Astrocyte of the spinal cord (primary cell): ENCODE measurements around the gene HACD1.

Source experiments
- DNase-seq: peaks from one replicate; pipeline ENCODE4 v3.0.0; 2011; ENCODE audit warnings: low read depth, low spot score
- H3K4me3 ChIP-seq: 2 replicates; pipeline ENCODE4 v1.5.1; 2011; ENCODE audit warnings: low read depth, mild to moderate bottlenecking, low read length, moderate library complexity
- in situ Hi-C: cut with HindIII; loops from 2 replicates; pipeline ENCODE4 v1.10.0; 2017; ENCODE audit warnings: low sequenced_read_pairs
- TF ChIP-seq, protein P1 (sequence below): IDR thresholded peaks from 2 replicates; pipeline ENCODE4 v1.5.1; 2012; ENCODE audit warnings: low read depth, mild to moderate bottlenecking, low read length, inconsistent platforms

HACD1 gene

DNA sequence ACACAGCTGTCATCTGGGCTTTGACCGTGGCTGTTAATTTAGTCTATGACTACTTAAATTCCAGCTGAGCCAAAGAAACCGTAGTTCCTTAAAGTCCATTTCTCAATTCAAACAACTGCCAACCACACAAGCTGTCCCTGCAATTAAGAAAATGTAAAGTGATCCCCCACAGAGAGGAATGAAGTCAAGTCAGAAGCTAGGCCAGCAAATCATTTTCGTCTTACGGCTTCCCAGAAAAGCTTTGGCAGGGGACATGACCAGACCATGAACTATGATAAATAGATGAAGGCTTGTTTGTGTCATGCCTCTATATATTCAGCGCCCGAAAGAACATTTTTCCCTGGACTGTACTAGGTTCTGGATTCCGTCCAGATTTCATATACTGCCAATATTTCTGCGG is 54.6 kb downstream of the HACD1 start:
- in situ Hi-C loops: no loop called here
- peak; percentile 89 for DNase-seq
- TF ChIP-seq, protein P1, sequence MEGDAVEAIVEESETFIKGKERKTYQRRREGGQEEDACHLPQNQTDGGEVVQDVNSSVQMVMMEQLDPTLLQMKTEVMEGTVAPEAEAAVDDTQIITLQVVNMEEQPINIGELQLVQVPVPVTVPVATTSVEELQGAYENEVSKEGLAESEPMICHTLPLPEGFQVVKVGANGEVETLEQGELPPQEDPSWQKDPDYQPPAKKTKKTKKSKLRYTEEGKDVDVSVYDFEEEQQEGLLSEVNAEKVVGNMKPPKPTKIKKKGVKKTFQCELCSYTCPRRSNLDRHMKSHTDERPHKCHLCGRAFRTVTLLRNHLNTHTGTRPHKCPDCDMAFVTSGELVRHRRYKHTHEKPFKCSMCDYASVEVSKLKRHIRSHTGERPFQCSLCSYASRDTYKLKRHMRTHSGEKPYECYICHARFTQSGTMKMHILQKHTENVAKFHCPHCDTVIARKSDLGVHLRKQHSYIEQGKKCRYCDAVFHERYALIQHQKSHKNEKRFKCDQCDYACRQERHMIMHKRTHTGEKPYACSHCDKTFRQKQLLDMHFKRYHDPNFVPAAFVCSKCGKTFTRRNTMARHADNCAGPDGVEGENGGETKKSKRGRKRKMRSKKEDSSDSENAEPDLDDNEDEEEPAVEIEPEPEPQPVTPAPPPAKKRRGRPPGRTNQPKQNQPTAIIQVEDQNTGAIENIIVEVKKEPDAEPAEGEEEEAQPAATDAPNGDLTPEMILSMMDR: no peak
- no peak overlapping the region for H3K4me3 ChIP-seq

DNA sequence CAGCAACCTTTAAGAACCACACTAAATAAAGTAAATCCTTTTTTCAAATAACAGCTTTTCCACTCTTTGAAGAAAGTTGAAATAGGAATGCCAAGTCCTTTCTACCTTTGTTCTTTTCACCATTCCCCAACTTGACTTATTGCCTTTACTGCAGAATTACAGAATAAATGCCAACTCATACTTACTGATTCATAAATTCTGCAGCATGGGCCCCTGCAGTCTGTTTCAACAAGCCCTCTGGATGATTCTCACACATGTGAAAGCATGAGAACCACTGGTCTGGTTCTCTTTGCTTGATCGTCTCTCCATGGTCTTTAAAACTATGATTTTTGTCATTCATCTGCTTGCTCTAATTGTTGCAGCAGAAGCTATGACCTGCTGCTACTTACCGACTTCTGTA is 56.1 kb downstream of the HACD1 start:
- TF ChIP-seq, protein P1: no peak
- in situ Hi-C loops: no loop called here
- peak; percentile 42 for DNase-seq
- H3K4me3 ChIP-seq: no peak overlapping the region

DNA sequence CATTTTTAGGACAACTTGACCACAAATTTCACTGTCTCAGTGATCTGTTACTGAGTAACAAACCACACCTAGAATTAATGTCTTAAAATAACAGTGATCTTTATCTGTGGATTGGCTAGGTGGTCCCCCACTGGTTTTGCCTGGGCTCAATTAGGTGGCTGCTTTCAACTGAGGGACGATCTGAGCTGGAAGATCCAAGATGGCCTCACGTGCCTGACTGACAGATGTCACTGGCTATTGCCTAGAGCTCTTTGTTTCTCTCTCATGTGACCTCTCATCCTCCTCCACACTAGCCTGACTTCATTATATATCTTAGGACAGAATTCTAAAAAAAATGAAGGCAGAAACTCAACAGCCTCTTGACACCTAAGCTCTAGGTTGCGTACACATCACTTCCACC is 59.7 kb downstream of the HACD1 start:
- no peak overlapping the region for H3K4me3 ChIP-seq
- TF ChIP-seq, protein P1: no peak
- DNase-seq: no peak
- in situ Hi-C loops: no loop called here

DNA sequence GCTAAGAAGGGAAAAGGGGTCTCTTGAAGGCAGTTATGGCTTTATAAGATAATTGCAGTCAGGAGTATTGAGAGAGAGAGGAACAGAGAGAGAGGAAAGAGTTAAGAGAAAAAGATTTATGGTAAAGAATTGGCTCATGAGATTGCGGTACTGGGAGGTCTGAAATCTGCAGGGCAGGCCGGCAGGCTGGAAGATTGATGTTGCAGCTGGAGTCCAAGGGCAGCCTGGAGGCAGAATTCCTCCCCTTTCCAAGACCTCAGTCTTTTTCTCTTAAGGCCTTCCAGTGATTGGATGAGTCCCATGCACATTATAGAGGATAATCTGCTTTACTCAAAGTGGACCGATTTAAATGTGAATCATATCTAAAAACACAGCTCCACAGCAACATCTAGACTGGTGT is 68.4 kb downstream of the HACD1 start:
- no peak overlapping the region for H3K4me3 ChIP-seq

DNA sequence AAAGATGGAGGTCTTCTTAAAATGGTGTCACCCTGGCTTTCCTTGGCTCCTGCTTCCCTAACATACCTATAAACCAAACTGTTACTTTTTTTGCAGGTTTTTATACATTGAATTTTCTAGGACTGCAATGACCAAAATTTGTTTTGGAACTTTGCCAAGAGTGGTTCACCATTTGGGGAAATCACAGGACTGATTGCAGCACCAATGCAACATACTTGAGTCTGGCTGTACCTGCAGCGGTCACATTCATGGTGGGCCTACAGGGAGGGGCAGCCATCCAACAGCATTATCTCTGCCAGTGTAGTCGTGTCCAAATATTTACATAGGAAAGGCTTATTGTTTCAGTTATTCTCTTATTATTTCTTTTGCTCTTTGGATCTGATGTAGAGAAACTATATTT is 69.0 kb downstream of the HACD1 start:
- in situ Hi-C loops: no loop called here
- no peak overlapping the region for H3K4me3 ChIP-seq
- peak; percentile 26 for DNase-seq
- TF ChIP-seq, protein P1: no peak

More for the DNA sequence above, 68.4 kb downstream of the HACD1 start:
- TF ChIP-seq, protein P1: no peak
- peak; percentile 64 for DNase-seq
- in situ Hi-C loops: no loop called here

DNA sequence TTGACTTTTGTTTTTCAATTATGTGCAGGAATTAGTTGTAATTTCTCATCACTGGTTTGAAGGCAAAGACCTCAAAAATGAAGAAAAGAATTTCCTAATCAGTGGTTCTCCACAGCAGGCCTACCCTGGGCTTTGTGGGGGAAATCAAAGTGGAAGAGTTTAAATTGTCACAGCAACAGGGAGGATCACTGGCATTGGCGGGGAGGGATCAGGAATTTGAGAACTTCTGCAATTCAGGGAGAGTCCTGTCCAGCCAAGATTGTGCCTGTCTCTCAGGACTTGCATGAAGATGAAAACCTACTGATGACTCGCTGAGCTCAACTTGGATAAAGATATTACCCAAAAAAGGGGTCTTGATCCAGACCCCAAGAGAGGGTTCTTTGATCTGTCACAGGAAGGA is 70.1 kb downstream of the HACD1 start:
- TF ChIP-seq, protein P1: no peak
- in situ Hi-C loops: no loop called here
- peak; percentile 27 for DNase-seq
- no peak overlapping the region for H3K4me3 ChIP-seq

DNA sequence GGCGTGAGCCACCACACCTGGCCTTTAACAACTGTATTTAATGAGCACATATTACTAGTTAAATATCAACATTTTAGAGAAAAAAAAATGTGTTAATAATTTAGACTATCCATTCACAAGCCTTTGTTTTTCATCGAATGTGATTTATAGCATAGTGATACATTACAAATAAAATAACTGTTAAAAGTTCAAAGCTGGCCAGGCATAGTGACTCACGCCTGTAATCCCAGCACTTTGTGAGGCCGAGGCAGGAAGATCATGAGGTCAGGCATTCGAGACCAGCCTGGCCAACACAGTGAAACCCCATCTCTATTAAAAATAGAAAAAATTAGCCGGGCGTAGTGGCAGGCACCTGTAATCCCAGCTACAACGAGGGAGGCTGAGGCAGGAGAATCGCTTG is 72.7 kb downstream of the HACD1 start:
- in situ Hi-C loops: no loop called here

More for the DNA sequence above, 72.7 kb downstream of the HACD1 start:
- DNase-seq: peak; percentile 43
- TF ChIP-seq, protein P1: no peak
- no peak overlapping the region for H3K4me3 ChIP-seq
